HT1080 (cell line): ENCODE results near the gene CHCHD6. TPM values are rescaled to one million over a fixed set of nuclear protein-coding genes. Genes with fewer than 3 reads are reported as not detected.

Experiments used
- DNase-seq: peaks from one replicate; pipeline ENCODE4 v3.0.0-alpha.2; 2015; ENCODE audit warnings: low read depth
- polyA plus RNA-seq, 2 experiments: library from polyadenylated mRNA; depleted of rRNA; stranded (reverse); fragments of >200 nt; gene quantifications; 2 replicates each; pipeline ENCODE4 v1.2.3, GENCODE V29; 2015
- total RNA-seq: library from RNA; depleted of rRNA; stranded (reverse); fragments of >200 nt; shearing (Covaris generic); gene quantifications from 2 replicates; pipeline ENCODE4 v1.2.3, GENCODE V29; 2014; rRNA removed

The CHCHD6 gene, protein sequence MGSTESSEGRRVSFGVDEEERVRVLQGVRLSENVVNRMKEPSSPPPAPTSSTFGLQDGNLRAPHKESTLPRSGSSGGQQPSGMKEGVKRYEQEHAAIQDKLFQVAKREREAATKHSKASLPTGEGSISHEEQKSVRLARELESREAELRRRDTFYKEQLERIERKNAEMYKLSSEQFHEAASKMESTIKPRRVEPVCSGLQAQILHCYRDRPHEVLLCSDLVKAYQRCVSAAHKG
- 28.7 and 37.9 TPM in 2 replicates for total RNA-seq
- polyA plus RNA-seq (2015; cell fraction: cytosol; rRNA removed) = 28.8 and 30.1 TPM in 2 replicates
- polyA plus RNA-seq (2015; cell fraction: nucleus; rRNA removed) = 14.4 and 16.4 TPM in 2 replicates

DNA sequence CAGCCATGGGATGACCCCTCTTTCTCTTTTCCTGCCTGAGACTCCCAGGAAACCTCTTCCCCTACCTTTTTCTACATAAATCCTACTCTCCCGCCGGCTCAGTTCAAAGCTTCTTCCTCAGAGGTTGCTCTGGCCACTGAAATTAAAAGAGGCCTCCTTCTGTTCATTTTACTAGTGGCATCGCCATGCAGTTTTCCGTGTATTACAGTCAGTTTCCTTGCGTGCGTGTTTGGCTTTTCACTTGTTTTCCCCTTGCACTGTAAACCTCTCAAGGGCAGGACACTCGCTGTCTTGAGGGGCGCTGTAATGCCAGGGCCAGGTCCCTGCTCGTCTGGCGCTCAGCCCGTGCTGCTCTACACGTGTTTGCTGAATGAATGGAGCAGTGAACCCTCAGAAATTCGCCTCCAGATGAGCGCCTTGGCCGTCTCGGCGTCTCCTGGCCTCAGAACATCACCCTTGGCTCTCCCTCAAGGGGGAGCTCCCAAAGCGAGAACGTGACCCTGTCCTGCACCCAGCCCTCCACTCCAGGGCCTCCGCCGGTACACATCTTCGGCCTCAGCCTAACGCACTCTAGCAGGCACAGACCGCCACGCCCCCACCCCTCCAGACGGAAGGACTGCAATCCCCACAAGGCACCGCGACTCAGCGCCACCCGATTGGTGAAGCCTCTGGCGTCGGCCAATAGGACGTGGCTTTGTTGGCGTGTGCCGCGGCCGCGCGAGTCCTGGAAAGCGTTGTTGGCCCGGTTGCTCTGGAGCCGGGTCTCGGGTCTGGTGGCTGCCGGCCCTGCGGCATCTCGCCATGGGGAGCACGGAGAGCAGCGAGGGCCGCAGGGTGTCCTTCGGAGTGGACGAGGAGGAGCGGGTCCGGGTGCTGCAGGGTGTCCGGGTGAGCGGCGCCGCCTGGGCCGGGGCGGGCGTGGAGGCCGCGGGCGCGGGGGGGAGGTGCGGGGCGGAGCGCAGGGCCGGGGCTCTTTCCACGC, at the start of gene CHCHD6:
CHCHD6 (plus strand) TSS at position 729 of the 982 bp plus-strand sequence; CDS start at position 802, 73 bp downstream.
- peak; percentile 98 for DNase-seq

DNA sequence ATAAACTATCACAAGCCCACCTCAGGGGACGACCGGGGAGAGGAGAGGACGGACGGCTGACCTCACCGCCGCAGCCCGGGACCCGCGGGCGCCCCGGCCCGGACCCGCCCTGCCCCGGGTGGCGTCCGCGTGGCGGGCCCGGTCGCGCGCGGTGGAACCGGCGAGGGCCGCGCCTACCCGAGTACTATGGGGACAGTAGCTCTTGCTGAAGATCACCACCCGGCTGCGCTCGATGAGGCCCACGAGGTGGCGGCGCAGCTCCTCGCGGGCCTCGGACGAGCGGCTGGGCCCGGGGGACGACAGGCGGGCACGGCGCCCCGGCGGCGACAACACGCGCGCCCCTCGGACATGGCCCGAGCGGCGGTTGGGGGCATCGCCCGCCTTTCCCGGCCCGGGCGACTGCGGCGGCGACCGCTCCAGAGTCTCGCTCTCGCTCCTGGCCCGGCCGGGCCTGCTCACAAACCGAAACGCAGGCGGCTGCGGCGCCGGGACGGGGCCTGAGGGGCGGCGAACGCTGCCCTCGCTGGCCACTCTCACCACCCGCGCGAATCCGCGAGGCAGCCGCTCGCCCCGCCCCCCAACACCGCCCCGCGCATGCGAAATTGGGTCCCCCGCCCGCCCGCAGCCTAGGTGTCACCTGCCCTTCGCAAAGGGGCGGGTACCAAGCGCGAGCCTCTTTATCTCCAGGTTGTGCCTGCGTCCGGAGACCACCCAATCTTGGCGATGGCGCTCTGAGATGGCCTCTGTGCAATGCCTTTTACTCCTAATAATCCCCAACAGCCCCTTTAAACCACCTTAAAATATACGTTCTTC, 49.3 kb upstream of the CHCHD6 start, which contains the start of gene TXNRD3:
TXNRD3 (minus strand) TSS at position 554 of the 813 bp plus-strand sequence.
- DNase-seq = peak; percentile 50

DNA sequence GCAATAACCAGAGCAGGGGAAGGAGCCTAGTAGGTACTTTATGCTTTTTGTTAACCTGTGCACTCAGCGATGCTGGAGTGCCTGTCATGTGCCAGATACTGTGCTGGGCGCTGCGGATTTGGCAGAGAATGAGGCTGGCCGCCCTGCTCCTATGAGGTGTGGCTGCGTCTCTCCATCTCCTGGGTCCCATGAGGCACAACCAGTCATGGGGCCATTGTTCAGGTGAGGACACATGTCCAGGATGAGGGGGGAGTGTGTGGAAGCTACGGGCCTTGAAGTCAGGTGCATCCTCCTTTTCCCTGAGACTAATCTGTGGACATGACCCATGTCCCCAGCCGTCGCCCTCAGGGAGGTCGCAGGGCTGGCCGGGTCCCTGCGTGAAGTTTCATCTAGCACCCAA, 48.2 kb upstream of the CHCHD6 start:
- DNase-seq = no peak

DNA sequence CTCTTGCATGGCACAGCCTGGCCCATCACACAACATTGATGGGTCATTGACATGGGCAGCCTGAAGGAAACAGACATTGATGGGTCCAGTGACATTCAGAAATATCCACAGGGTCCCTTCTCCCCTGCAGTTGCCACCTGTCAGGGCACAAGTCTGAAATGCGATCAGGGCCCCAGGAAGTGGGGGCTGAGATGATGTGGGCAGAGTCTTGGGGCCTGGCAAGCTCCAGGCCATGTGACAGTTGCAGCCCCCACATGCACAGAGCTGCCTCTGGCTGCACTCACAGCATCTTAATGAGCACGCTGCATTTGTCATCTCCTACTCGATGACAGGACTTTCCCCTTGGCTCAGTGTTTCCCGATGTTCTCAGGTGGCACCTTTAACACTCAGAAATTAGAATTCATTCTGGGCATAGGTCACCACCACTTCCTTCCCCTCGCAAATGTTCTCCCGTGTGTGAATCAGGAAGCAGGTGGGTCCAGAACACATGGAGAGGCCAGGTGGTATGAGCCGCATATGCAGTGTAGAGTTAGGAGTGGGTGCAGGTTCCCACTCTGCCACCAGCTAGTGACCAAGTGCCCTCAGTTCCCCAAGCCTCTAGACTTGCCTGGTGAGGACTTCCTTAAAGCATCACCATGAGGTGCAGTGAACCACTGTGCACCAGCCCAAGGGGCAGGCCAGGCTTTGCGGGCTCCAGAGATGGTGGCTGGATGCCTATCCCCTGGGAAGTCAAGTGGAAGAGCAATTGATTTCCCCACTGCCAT, 47.5 kb upstream of the CHCHD6 start:
- DNase-seq = no peak

DNA sequence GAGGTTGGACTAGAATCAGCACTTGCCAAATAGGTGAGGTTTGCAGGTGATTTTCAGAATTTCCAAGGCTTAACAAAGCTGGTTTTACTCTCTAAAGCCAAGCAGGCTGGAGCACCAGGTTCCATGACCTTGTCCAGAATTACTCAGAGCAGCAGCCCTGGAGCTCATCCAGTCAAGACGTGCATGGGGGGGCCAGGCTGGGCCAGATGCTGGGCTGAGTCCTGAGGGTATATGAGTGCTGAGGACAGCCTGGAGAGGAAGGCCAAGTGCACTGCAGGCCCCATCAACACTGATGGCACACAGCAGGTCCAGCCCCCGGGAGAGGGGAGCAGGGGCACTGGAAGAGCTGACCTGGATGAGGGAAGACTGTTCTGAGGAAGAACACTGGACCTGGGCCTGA, 46.1 kb upstream of the CHCHD6 start:
- no peak for DNase-seq

DNA sequence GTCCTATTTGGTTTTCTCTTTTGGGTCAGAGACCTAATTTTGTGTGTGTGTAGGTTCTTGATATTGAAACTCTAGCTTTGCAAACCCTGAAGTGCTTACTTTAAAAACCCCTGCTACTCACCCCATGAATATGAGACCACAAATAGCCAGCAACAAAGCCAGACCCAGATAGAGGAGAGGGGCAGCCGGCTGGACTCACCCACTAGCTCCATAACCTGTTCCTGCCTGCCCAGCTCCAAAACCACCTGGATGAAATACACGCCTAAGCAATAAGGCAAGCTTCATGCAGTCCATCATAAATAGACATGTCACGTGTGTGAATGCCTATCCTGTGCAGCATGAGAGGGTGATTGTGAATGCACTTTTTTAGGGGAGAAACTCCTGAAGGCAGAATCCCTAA, 45.5 kb upstream of the CHCHD6 start:
- no peak for DNase-seq

DNA sequence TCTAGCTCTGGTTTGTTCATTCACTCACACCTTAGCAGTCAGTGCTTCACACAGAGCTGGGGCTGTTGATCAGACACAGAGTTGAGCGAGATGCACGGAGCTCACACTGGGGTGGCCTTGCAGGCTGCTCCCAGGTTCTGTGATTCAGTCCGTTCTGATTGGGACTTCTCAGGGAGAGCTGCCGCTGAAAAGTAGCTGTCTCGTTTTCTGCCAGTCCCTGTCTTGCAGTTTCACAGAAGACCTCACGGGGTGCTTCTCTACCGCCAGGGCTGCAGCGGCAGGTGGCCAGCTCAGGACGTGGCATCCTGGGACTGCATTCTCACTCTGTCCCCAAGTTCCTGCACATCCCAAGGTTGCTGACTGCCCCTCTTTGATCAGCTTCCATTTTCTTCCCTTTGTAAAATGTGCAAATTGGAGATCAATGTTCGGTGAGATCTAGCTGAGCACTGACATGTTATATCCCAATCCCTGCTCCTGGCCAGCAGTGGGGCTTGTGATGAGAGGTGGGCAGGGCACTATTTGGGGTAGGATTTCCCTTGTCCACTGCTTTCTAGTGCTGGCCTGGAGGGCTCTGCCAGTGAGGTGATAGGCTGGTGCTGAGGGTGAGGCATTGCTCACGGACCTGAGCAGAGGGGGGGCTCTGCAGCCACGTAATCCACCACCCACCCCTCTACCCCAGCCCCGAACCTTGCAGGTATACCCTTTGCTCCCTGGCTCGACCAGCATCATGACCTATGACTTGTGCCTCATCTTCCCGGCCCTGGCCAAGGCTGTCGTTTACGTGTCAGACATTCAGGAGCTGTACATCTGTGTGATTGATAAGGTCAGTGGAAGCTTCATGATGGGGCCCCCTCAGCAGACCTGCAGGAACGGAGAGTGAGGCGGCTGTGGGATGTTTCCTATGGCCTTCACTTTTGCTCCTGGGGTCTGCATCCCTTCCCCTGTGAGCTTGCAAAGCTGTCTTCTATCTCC, 43.8 kb upstream of the CHCHD6 start:
- DNase-seq = peak; percentile 30

DNA sequence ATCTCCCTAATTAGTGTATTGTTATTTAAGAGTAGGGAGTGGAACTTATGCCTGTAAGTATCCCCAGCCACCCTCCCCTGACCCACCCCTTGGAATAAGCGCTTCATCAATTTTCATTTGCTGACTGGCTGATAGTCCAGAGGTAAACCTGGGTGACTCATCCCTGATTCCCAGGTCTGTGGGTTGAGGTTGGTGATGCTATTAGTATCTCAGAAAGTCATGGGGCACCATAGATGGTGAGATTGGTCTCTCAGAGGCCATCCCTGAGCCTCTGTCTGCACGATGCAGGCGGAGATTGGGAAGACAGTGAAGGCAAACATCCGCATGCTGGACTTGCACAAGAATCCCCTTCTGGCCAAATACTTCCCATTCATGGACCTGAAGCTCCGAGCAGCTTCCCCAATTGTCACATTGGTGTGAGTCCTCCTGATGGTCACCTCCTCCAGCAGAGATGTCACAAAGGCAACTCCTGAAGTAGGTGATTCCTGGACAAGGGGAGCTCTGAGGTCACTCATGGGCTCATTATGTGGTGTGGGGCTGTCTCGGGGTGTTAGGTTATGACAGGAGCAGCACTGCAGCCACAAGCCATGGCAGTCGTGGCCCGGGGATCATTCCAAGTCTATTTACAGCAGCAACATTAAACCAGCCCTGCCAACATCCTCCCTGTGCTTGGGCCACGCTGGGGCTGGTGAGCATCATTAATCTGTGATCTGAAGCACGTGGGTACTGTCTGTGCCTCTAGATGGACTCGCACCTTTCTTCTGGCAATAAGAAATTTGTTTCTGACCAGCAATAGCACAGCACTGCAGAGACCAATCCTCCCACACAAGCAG, 42.3 kb upstream of the CHCHD6 start:
- DNase-seq = no peak

DNA sequence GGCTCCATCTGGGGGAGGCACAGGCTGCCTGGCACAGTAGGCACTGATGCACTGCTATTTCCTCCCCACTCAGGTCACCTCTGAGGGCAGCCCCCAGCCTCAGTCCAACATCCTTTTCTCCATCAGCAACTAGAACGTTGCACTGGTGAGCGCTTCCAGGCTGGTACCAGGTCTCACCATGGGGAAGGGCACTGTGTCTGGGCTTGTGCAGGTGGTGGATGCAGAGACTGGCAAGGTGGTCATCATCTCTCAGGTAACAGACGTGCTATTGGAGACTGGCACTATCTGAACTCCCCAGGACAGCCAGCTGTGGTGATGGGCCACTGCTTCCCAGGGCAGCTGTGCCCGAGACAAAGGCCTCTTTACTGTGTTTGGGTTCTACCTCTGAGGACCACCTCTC, 40.8 kb upstream of the CHCHD6 start:
- no peak for DNase-seq

DNA sequence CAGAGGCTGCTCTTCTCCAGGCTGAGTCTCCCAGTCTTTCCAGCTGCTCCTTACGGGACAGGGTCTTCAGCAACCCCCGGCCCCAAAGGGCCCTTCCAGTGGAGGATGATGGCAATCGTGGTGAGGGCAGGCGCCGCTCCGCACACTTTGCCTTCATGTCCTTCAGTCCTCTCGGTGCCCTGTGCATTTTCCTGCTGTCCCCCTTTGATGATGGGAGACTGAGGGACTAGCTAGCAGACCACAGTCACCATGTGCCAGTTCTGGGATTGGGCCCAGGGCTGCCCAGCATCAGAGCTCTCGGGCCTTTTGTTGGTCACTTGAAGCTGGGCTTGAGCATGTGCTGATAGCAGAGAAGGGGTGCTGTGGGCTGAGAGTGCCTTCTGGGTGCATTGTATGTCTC, 40.3 kb upstream of the CHCHD6 start:
- DNase-seq = no peak

DNA sequence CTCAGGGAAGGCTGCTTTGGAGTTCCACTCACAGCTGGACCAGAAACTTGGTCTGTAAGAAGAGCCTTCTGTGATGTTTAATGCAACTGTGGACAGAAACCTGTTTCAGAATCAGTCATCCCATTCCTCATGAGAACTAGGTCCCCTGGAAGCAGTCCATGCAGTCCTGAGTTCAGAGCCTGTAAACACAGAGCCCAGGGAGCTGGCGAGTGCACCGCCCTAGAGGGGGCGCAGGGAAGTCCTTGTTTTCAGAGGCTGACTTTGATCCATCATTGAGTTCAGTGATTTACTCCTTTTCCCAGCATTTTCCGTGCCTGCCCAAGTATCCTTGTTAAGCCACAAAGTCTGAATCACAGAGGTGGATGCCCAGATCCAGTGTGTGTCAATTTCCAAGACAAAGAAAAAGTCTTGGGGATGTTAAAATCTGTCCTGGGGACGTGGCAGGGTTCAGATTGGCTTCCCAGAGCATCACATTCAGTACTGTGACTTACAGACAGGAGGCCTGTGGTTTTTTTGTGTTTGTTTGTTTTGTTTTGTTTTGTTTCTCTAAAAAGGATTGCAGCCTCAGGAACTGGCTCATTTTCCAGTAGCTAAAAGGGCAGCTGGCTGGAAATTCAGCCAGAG, 39.3 kb upstream of the CHCHD6 start:
- DNase-seq = peak; percentile 44

DNA sequence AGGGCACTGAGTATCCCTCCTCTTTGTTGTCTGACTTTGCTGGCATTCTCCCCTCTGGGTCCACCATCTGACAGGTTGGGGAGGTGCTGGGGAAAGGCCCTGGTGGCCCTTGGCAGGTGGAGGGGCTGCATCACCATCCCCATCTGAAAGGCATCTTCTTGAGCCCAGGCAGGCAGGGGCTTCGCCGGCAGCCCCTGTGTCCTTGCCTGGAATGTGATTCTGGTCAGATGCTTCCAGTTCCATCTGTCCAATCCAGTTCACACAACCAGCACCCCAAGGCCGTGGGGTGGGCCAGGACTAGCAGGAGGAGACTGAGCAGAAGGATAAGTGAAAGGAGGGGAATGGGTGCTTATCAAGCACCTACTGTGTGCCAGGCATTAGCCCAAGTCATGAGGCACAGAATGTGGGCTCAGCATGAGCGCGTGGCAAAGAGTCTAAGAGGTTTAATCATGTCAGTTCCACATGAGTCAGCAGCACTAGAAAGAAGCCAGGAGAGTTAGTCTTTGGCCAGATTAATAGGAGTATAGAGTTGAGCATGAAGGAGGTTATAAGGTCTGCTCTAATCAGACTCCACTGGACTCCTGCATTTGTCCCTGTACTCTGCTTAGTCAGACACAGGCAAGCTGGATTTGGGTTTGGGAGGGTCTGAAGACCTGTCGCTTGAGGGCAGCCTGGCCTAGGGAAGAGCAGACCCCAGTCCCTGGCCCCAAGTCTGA, 38.7 kb upstream of the CHCHD6 start:
- DNase-seq = no peak

DNA sequence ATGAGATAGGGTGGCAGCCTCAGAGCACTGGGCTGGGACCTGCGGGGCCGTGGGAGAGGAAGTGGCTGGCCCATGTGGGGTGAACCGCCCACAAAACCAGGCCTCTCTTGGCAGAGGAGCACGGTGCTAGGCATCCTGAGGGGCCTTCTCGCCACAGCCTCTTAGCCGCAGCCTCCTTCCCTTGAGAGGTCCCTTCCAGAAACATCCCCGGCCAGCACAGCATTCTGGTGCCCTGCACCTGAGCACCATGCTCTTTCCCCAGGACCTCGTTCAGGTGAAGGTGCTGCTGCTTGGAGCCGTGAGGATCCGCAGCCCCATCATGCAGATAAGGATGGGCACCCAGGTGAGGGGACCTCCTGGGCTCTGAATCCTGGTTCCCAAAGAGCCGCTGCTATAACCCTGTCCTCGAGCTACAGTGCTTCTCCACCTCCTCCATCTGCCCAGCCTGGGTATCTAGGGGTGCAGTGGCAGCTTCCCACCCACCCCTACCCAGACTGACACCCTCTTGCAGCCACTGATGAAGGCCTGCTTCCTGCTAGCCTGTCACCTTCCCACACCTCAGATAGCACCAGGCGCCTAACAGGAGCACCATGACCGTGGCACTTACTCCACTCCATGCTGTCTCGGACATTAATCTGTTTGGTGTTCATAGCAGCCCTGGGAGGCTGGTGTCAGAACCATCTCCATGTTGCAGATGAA, 37.9 kb upstream of the CHCHD6 start:
- DNase-seq = no peak

DNA sequence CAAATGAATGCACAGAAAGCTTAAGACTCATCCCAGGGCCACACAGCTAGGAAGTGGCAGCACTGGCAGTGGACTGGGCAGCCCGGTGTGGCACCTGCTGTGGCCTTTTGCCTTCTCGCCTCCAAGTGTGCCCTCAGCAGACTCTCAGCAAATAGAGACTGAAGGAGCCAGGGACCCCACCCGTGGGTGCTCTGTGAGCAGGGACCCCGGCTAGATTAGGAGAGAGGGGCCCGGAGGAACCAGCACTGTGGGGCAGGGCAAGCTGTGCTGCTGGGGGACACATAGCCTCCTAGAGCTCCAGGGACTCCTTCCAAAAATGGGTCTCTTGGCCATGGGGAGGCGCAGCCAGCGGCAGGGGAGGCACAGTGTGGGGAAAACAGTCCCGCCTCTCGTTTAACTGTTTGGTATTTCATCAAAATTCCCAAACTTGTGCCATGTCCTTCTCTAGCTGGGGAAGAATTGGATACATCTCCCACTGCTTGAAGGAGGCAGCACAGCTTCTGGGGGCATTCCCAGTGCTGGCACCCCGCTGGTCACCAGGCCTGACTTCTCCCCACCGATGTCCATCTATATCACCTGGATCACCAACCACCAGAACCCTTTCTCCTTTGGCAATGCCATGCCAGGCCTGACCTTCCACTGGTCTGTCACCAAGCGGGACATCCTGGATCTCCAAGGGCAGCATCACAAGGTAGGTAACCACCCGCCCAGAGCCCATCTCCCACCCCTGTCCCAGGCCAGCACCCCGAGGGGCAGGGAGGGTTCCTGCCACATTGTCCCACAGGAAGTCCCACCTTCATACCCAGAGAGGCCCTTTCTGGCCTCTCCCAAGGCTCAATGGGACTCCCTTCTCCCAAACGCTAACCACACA, 37.1 kb upstream of the CHCHD6 start:
- no peak for DNase-seq

DNA sequence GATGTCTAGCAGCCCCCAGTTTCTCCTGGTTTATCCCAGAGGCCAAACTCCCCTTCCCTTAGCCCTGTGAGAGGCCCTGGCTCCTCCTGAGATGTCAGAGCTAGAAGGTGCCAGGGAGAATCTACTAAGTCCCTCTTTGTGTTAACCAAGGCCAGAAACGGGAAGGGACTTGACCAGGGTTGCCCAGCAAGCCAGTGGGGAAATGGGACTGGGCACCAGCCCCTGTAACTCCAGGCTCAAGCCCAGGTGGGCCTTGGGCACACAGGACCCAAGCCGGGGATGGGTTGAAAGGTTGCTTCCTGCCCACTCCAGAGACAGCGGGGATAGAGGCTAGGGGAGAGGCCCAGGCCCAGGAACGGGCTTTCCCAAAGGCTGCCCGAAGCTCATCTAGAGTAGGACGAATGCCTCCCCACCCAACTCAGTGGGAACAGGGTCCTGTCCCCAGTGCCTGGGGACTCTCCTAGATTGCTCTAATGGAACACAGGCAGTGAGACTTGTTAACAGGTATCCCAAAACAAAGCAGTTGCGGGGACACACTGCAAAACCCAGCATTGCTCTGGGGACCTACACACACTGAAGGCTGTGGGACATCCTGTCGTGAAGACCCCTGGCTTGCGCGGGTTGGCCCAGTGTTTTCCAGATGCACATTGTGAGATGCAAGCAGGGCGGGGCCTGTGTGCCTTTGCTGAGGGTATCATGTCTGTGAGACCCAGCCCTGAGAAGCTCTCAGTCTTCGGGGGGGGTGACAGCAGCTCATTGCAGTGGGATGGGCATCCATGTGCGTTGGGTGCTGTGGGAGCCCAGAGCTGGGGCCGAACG, 36.2 kb upstream of the CHCHD6 start:
- no peak for DNase-seq
